Stomach (tissue), 4 donors: ENCODE measurements around the gene POLE2.

ENCODE experiments used
- POLR2A ChIP-seq, 4 donors: fragments of 450-650 bp; IDR thresholded peaks; one replicate each; pipeline ENCODE4 v1.6.1; 2016; ENCODE audit warnings: antibody characterized with exemption in 4 of 4, control low read depth in 2 of 4, mild to moderate bottlenecking in 1 of 4, moderate library complexity in 1 of 4
- POLR2AphosphoS5 ChIP-seq, 3 donors: sonication (generic); formaldehyde crosslinking; IDR thresholded peaks; one replicate each; pipeline ENCODE4 v1.6.1; 2016; ENCODE audit warnings: antibody characterized with exemption in 3 of 3
- TF ChIP-seq, protein P1 (sequence below), 7 experiments: fragments of 450-650 bp in 4 of 7; fragments of 200-600 bp in 3 of 7; sonication (generic) in 3 of 7; IDR thresholded peaks; one replicate each; pipeline ENCODE4 v1.5.1; 2016 to 2019; ENCODE audit warnings: antibody characterized with exemption in 7 of 7, control low read depth in 2 of 7, mild to moderate bottlenecking in 1 of 7

DNA sequence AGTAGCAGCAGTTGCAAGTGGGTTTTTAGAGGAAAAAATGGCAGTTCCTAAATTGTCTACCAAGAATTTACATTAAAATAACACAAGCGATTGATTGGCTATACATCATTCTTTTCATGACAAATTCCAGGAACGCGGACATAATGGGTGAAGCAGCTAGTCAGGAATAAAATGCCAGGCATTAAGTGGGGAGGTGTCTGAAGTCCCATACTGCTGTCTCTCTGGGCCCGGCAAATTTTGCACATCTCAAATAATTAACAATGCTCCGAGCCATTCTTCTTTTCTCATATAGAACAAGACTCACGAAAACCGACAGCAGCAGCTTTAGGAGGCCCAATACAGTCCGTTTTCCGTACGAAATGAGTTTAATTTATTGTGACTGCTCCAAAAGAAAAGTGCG, 68.3 kb downstream of the POLE2 start:
- TF ChIP-seq, protein P1, sequence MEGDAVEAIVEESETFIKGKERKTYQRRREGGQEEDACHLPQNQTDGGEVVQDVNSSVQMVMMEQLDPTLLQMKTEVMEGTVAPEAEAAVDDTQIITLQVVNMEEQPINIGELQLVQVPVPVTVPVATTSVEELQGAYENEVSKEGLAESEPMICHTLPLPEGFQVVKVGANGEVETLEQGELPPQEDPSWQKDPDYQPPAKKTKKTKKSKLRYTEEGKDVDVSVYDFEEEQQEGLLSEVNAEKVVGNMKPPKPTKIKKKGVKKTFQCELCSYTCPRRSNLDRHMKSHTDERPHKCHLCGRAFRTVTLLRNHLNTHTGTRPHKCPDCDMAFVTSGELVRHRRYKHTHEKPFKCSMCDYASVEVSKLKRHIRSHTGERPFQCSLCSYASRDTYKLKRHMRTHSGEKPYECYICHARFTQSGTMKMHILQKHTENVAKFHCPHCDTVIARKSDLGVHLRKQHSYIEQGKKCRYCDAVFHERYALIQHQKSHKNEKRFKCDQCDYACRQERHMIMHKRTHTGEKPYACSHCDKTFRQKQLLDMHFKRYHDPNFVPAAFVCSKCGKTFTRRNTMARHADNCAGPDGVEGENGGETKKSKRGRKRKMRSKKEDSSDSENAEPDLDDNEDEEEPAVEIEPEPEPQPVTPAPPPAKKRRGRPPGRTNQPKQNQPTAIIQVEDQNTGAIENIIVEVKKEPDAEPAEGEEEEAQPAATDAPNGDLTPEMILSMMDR (IDR thresholded peaks at IDR 0.05), result no peak
- TF ChIP-seq POLR2A (IDR thresholded peaks at IDR 0.05) (no peak), POLR2AphosphoS5 (IDR thresholded peaks at IDR 0.05) (no peak)
